GM18867 (cell line): Measurements from ENCODE around the gene CDK5RAP3.
A peak's percentile ranks its signal among the peaks of the same experiment; 100 is the strongest.

ENCODE experiments used
- ATAC-seq: cut with Tn5 transposase; IDR thresholded peaks from one replicate; pipeline ENCODE4 v1.9.1; 2021; ENCODE audit warnings: mild to moderate bottlenecking, moderate library complexity; ENCODE audit not compliant: unreplicated experiment

CDK5RAP3 gene

GRCh38 chr17:47948706-47949196 lies 22.2 kb upstream of the CDK5RAP3 start:
- ATAC-seq: no peak

- peak; percentile 65 for ATAC-seq
Observed at GRCh38 chr17:47949197-47949759, 21.6 kb upstream of the CDK5RAP3 start.

- ATAC-seq: no peak
Observed at GRCh38 chr17:47949946-47950345, 21.0 kb upstream of the CDK5RAP3 start.

GRCh38 chr17:47950448-47950847 lies 20.5 kb upstream of the CDK5RAP3 start:
- no peak for ATAC-seq

GRCh38 chr17:47952171-47953021 lies 18.5 kb upstream of the CDK5RAP3 start:
- no peak for ATAC-seq

- ATAC-seq: no peak
Observed at GRCh38 chr17:47953909-47954308, 17.0 kb upstream of the CDK5RAP3 start.

- no peak for ATAC-seq
Observed at GRCh38 chr17:47955497-47956461, 15.1 kb upstream of the CDK5RAP3 start.

GRCh38 chr17:47956791-47957590 lies 13.9 kb upstream of the CDK5RAP3 start:
- no peak for ATAC-seq

- no peak for ATAC-seq
Observed at GRCh38 chr17:47957591-47958490, 13.1 kb upstream of the CDK5RAP3 start, which contains the start of gene PRR15L. Gene PRR15L (minus strand): TSS chr17:47957883. CDS start chr17:47953234, 4,649 bp downstream.

GRCh38 chr17:47959825-47960655 lies 10.9 kb upstream of the CDK5RAP3 start:
- ATAC-seq: no peak

- ATAC-seq: no peak
Observed at GRCh38 chr17:47961406-47961805, 9.5 kb upstream of the CDK5RAP3 start.

GRCh38 chr17:47962901-47963300 lies 8.0 kb upstream of the CDK5RAP3 start:
- ATAC-seq: no peak

GRCh38 chr17:47964856-47965255 lies 6.1 kb upstream of the CDK5RAP3 start:
- ATAC-seq: no peak

GRCh38 chr17:47966079-47966519 lies 4.8 kb upstream of the CDK5RAP3 start:
- ATAC-seq: no peak

GRCh38 chr17:47967607-47968252 lies 3.2 kb upstream of the CDK5RAP3 start:
- no peak for ATAC-seq

GRCh38 chr17:47968836-47969235 lies 2.1 kb upstream of the CDK5RAP3 start:
- ATAC-seq: no peak

GRCh38 chr17:47969930-47970724 lies 786 bp upstream of the CDK5RAP3 start:
- ATAC-seq: no peak
